Measurements from ENCODE around the gene UCN2.
"Not testable (repeated sequence)": the region's sequence is repeated elsewhere in the genome, so short reads cannot be mapped to it uniquely, and the experiment has no call there.

UCN2 gene

GRCh38 chr3:48553886-48554845 is 9.4 kb downstream of the UCN2 start:
- no peak for DNase-seq (ENCODE audit: low spot score)
- no peak for TF ChIP-seq CTCF (IDR thresholded peaks at IDR 0.05; ENCODE audit: extremely low read depth, missing control alignments)

- DNase-seq (ENCODE audit: low spot score), result no peak
Observed at GRCh38 chr3:48553361-48553760, 10.2 kb downstream of the UCN2 start.

DNA sequence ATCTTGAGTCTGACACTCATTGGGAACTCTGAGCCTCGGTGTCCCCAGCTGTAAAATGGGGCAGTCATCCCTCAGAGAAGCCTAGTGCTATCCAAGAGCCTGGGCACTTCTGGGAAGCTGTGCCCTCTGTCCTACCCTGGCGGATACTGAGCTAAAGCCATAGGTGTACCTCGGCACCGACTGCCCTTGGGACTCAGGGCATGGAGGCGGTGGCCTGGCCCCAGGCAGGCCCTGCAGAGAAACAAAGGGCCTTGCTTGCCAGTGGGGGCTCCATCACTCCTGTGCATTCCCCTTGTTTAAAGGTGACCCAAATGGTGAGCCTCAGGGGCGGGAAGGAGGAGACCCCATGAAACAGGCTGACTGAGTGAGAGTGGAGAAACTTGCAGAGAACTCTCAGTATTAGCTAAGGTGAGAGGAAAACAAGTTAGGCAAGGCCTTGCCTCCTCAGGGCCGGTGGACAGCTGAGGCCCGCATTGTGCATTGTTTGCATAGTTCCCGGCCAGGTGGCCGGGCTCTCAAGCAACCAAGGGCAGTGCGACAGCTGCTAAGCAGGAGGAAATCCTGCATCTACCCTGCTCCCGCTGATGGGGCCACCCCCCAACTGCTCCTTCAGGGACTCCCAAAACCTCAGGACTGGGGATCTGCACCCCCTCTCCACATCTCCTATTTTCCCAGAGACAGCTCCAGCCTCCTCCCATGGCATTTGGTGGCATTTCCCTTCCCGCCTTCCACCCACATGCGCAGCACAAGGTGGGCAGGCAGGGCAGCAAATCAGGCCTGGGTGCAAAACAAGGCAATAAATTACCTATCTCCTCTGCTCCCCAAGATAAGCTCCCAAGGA is 11.2 kb downstream of the UCN2 start:
- no peak for TF ChIP-seq CTCF (IDR thresholded peaks at IDR 0.05; ENCODE audit: extremely low read depth, missing control alignments)

More at GRCh38 chr3:48553361-48553760, 10.2 kb downstream of the UCN2 start:
- no peak for TF ChIP-seq CTCF (IDR thresholded peaks at IDR 0.05; ENCODE audit: extremely low read depth, missing control alignments)

DNA sequence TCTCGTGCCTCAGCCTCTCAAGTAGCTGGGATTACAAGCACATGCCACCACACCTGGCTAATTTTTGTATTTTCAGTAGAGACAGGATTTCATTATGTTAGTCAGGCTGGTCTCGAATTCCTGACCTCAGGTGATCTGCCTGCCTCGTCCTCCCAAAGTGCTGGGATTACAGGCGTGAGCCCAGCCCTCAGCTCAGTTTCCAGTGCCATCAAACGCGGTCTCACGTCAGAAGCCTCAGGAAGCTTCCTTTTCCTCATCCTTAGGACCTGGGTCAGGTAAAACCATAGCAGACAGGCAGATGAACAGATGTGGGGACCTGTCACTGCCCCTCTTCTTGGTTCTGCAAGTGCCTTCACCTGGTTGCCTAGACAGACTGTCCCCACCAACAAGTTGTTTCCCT is 11.9 kb downstream of the UCN2 start:
- not testable (repeated sequence) for DNase-seq (ENCODE audit: low spot score)

More for the DNA sequence above, 11.2 kb downstream of the UCN2 start:
- DNase-seq (ENCODE audit: low spot score), result no peak

- DNase-seq (ENCODE audit: low spot score), result peak; percentile 72
Observed at GRCh38 chr3:48548729-48549705, 14.6 kb downstream of the UCN2 start.

GRCh38 chr3:48548126-48548525 is 15.5 kb downstream of the UCN2 start:
- TF ChIP-seq CTCF (IDR thresholded peaks at IDR 0.05; ENCODE audit: extremely low read depth, missing control alignments), result no peak
- no peak for DNase-seq (ENCODE audit: low spot score)

More at GRCh38 chr3:48548729-48549705, 14.6 kb downstream of the UCN2 start:
- TF ChIP-seq CTCF (IDR thresholded peaks at IDR 0.05; ENCODE audit: extremely low read depth, missing control alignments), result peak; percentile 87

Data from GM20000 (cell line).